ENCODE measurements around the gene VARS1.

GRCh38 chr6:31799781-31800180, 4.2 kb upstream of the VARS1 start:
- TF ChIP-seq CTCF (conservative IDR thresholded peaks at IDR 0.05 in 1 of 2, IDR thresholded peaks at IDR 0.05 in 1 of 2; ENCODE audit: low read depth in 1 of 2, low read length in 2 of 2): no peak
- no peak for TF ChIP-seq EZH2 (IDR thresholded peaks at IDR 0.05; ENCODE audit: low read length, missing control alignments)
